HG03354 (cell line): Measurements from ENCODE around the gene TSPAN16.

Experiments
- ATAC-seq: cut with Tn5 transposase; IDR thresholded peaks from one replicate; pipeline ENCODE4 v1.9.1; 2021; ENCODE audit warnings: mild to moderate bottlenecking; ENCODE audit not compliant: unreplicated experiment, poor library complexity, severe bottlenecking

The TSPAN16 gene

DNA sequence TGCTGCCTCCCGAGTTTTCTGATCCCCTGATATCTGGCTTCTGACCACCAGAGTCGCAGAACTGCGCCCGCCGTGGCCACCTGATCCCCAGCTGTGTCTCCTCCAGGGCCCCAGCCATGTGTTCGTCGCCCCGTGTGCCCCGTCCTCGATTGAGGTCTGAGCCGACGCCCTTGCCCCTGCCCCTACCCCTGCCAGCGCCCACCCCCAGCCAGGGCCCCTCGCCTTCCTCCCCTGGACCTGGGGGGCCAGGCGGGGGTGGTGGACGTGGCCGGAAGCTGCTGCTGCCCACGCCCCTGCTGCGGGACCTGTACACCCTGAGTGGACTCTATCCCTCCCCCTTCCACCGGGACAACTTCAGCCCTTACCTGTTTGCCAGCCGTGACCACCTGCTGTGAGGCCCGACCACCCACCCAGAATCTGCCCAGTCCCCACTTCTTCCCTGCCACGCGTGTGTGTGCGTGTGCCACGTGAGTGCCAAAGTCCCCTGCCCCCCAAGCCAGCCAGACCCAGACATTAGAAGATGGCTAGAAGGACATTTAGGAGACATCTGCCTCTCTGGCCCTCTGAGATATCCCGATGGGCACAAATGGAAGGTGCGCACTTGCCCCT lies 68.4 kb downstream of the TSPAN16 start:
- ATAC-seq = no peak

DNA sequence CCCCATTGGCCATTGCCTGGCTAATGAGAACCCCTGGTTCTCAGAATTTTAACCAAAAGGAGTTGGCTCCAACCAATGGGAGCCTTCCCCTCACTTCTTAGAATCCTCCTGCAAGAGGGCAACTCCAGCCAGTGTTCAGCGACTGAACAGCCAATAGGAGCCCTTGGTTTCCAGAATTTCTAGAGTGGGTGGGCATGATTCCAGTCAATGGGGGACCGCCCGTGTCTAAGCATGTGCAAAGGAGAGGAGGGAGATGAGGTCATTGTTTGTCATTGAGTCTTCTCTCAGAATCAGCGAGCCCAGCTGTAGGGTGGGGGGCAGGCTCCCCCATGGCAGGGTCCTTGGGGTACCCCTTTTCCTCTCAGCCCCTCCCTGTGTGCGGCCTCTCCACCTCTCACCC lies 69.0 kb downstream of the TSPAN16 start:
- ATAC-seq = no peak
